ENCODE data around the gene PAX8.

GRCh38 chr2:113209011-113209645 is 69.6 kb downstream of the PAX8 start:
- TF ChIP-seq ZNF274 (IDR thresholded peaks at IDR 0.05; ENCODE audit: low read length) = no peak
- no peak for TF ChIP-seq ZNF274 (tag by site-specific recombination; IDR thresholded peaks at IDR 0.05; ENCODE audit: borderline replicate concordance)
- no peak for TF ChIP-seq CTCF (tag by site-specific recombination; IDR thresholded peaks at IDR 0.05)
- TF ChIP-seq ZNF518A (tag by site-specific recombination; conservative IDR thresholded peaks at IDR 0.05; ENCODE audit: low read depth) = no peak
- TF ChIP-seq ZFP37 (tag by site-specific recombination; IDR thresholded peaks at IDR 0.05) = no peak
- no peak for TF ChIP-seq TCF7L2 (IDR thresholded peaks at IDR 0.05; ENCODE audit: borderline replicate concordance, low read depth, low read length)
- no peak for TF ChIP-seq ZNF558 (tag by site-specific recombination; IDR thresholded peaks at IDR 0.05)
- TF ChIP-seq, protein P1, sequence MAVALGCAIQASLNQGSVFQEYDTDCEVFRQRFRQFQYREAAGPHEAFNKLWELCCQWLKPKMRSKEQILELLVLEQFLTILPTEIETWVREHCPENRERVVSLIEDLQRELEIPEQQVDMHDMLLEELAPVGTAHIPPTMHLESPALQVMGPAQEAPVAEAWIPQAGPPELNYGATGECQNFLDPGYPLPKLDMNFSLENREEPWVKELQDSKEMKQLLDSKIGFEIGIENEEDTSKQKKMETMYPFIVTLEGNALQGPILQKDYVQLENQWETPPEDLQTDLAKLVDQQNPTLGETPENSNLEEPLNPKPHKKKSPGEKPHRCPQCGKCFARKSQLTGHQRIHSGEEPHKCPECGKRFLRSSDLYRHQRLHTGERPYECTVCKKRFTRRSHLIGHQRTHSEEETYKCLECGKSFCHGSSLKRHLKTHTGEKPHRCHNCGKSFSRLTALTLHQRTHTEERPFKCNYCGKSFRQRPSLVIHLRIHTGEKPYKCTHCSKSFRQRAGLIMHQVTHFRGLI (tag by site-specific recombination; IDR thresholded peaks at IDR 0.05) = no peak
- TF ChIP-seq ZBTB1 (tag by site-specific recombination; IDR thresholded peaks at IDR 0.05) = no peak
- no peak for TF ChIP-seq ZNF10 (tag by site-specific recombination; IDR thresholded peaks at IDR 0.05)
- TF ChIP-seq ZNF426 (tag by site-specific recombination; IDR thresholded peaks at IDR 0.05) = no peak
